Breast epithelium (tissue), 4 donors: Measurements from ENCODE around the gene LTB4R. TPM values are rescaled to one million over a fixed set of nuclear protein-coding genes. Genes with fewer than 3 reads are reported as not detected.

Source experiments
- DNase-seq, 2 donors: peaks; one replicate each; pipeline ENCODE4 v3.0.0-alpha.2; 2019; ENCODE audit warnings: low spot score in 2 of 2
- H3K27ac ChIP-seq, 2 donors: fragments of 200-600 bp; sonication (generic) in 1 of 2; one replicate each; pipeline ENCODE4 v1.5.1; 2016 to 2019; ENCODE audit warnings: mild to moderate bottlenecking in 1 of 2
- H3K27me3 ChIP-seq, 2 donors: fragments of 200-600 bp; sonication (generic) in 1 of 2; one replicate each; pipeline versions ENCODE4 v1.5.1 to v1.6.0; 2017 to 2019; ENCODE audit warnings: control low read depth in 1 of 2, mild to moderate bottlenecking in 1 of 2
- H3K36me3 ChIP-seq: fragments of 200-600 bp; one replicate; pipeline ENCODE4 v1.5.1; 2019
- H3K4me1 ChIP-seq, 2 donors: fragments of 200-600 bp; sonication (generic); one replicate each; pipeline ENCODE4 v1.5.1; 2016 to 2019; ENCODE audit warnings: control low read depth in 1 of 2
- H3K4me3 ChIP-seq, 3 donors: fragments of 200-600 bp; sonication (generic); 1 replicate in 2 of 3; 2 replicates in 1 of 3; pipeline ENCODE4 v1.5.1; 2016 to 2019; ENCODE audit warnings: mild to moderate bottlenecking in 3 of 3, moderate library complexity in 2 of 3
- H3K9me3 ChIP-seq, 2 donors: fragments of 200-600 bp; sonication (generic) in 1 of 2; one replicate each; pipeline ENCODE4 v1.5.1; 2016 to 2019; ENCODE audit warnings: control low read depth in 1 of 2
- CTCF ChIP-seq, 3 donors: fragments of 450-650 bp; IDR thresholded peaks; one replicate each; pipeline ENCODE4 v1.5.1; 2016 to 2017; ENCODE audit warnings: antibody characterized with exemption in 3 of 3, mild to moderate bottlenecking in 3 of 3, moderate library complexity in 3 of 3
- POLR2A ChIP-seq: fragments of 450-650 bp; IDR thresholded peaks from one replicate; pipeline ENCODE4 v1.6.1; 2016; ENCODE audit warnings: antibody characterized with exemption, mild to moderate bottlenecking, moderate library complexity
- POLR2AphosphoS5 ChIP-seq, 3 donors: sonication (generic); formaldehyde crosslinking; IDR thresholded peaks; one replicate each; pipeline ENCODE4 v1.6.1; 2017; ENCODE audit warnings: antibody characterized with exemption in 3 of 3
- intact Hi-C: fragments of 100-400 bp; cut with DNase I; formaldehyde crosslinking; loops from one replicate; pipeline ENCODE4 v1.15.1; 2023; ENCODE audit warnings: low total_unique reads
- total RNA-seq, 3 donors: library from RNA; depleted of rRNA; stranded (reverse); fragments of >200 nt; gene quantifications; one replicate each; pipeline ENCODE4 v1.1.0, GENCODE V29; 2016

The LTB4R gene
- total RNA-seq, 3 donors from 2014 or later: 5.7 to 18.4 (median 12.8) TPM

- H3K9me3 ChIP-seq: no peaks in the 10 kb centered on the region
- H3K4me3 ChIP-seq: no peak overlapping the region
- no peak for DNase-seq
- no peak overlapping the region for H3K27ac ChIP-seq
- no peaks in the 10 kb centered on the region for H3K36me3 ChIP-seq
- intact Hi-C loops: no loop called here
- no peaks in the 10 kb centered on the region for H3K27me3 ChIP-seq
- H3K4me1 ChIP-seq: no peaks in the 10 kb centered on the region
- TF ChIP-seq CTCF (IDR thresholded peaks at IDR 0.05) (no peak), POLR2AphosphoS5 (IDR thresholded peaks at IDR 0.05) (no peak), POLR2A (no peak)
These were observed 29.3 kb downstream of the LTB4R start for GRCh38 chr14:24340606-24341005.

- no peaks in the 10 kb centered on the region for H3K36me3 ChIP-seq
- H3K27me3 ChIP-seq: no peaks in the 10 kb centered on the region
- DNase-seq: no peak
- TF ChIP-seq POLR2A (no peak), POLR2AphosphoS5 (IDR thresholded peaks at IDR 0.05) (no peak), CTCF (IDR thresholded peaks at IDR 0.05) (no peak)
- no peaks in the 10 kb centered on the region for H3K9me3 ChIP-seq
- intact Hi-C loops: no loop called here
- no peak overlapping the region for H3K4me3 ChIP-seq
- H3K27ac ChIP-seq: no peak overlapping the region
- H3K4me1 ChIP-seq: no peaks in the 10 kb centered on the region
These were observed 31.6 kb downstream of the LTB4R start for GRCh38 chr14:24342889-24343288.

GRCh38 chr14:24343795-24344660 lies 32.7 kb downstream of the LTB4R start:
- Histone ChIP-seq H3K27me3 (no peaks in the 10 kb centered on the region), H3K36me3 (no peaks in the 10 kb centered on the region), H3K4me1 (no peaks in the 10 kb centered on the region), H3K27ac (no peak overlapping the region), H3K4me3 (no peak overlapping the region), H3K9me3 (no peaks in the 10 kb centered on the region)
- intact Hi-C loops: no loop called here
- TF ChIP-seq POLR2A (no peak), CTCF (IDR thresholded peaks at IDR 0.05) (no peak), POLR2AphosphoS5 (IDR thresholded peaks at IDR 0.05) (no peak)
- no peak for DNase-seq

GRCh38 chr14:24347134-24347533 lies 35.8 kb downstream of the LTB4R start:
- no peak overlapping the region for H3K27ac ChIP-seq
- H3K4me1 ChIP-seq: no peaks in the 10 kb centered on the region
- H3K9me3 ChIP-seq: no peaks in the 10 kb centered on the region
- intact Hi-C loops: loop anchor here (5.0 kb wide), 1 partner anchor 50 kb away; the partner anchor contains the start of gene NYNRIN
- H3K36me3 ChIP-seq: no peaks in the 10 kb centered on the region
- no peak overlapping the region for H3K4me3 ChIP-seq
- TF ChIP-seq CTCF (IDR thresholded peaks at IDR 0.05): no peak
- no peak for TF ChIP-seq POLR2AphosphoS5 (IDR thresholded peaks at IDR 0.05)
- no peak for TF ChIP-seq POLR2A
- no peaks in the 10 kb centered on the region for H3K27me3 ChIP-seq
- DNase-seq: no peak

- Histone ChIP-seq H3K27ac (no peak overlapping the region), H3K36me3 (no peaks in the 10 kb centered on the region)
These were observed 36.9 kb downstream of the LTB4R start for GRCh38 chr14:24348186-24348585.

More at GRCh38 chr14:24348186-24348585, 36.9 kb downstream of the LTB4R start:
- Histone ChIP-seq H3K4me1 (no peaks in the 10 kb centered on the region), H3K9me3 (no peaks in the 10 kb centered on the region), H3K27me3 (no peaks in the 10 kb centered on the region), H3K4me3 (no peak overlapping the region)
- DNase-seq: no peak
- TF ChIP-seq CTCF (IDR thresholded peaks at IDR 0.05) (no peak), POLR2A (no peak), POLR2AphosphoS5 (IDR thresholded peaks at IDR 0.05) (no peak)
- intact Hi-C loops: loop anchor here (5.0 kb wide), 1 partner anchor 49 kb away; the partner anchor contains the start of gene NYNRIN
